H1 (cell line): ENCODE data around the gene ESD. TPM values are rescaled to one million over a fixed set of nuclear protein-coding genes. Genes with fewer than 3 reads are reported as not detected.

Source experiments
- ASH2L ChIP-seq: fragments of 200-600, 300-600 bp; sonication (generic); IDR thresholded peaks from one replicate; pipeline ENCODE4 v1.7.1; 2017; ENCODE audit warnings: low read length
- CHD7 ChIP-seq: fragments of 300-600 bp; sonication (generic); IDR thresholded peaks from 2 replicates; pipeline ENCODE4 v1.7.1; 2012; ENCODE audit warnings: low read length, moderate library complexity, mild to moderate bottlenecking, inconsistent platforms; ENCODE audit not compliant: insufficient replicate concordance
- FOSL1 ChIP-seq: IDR thresholded peaks from 2 replicates; pipeline ENCODE4 v1.6.1; 2011; ENCODE audit warnings: mild to moderate bottlenecking, low read depth, low read length, moderate library complexity; ENCODE audit not compliant: insufficient read depth
- TBP ChIP-seq: IDR thresholded peaks from 2 replicates; pipeline ENCODE4 v1.6.1; 2011; ENCODE audit warnings: low read depth, low read length, improper control_type of control experiment
- polyA plus RNA-seq, 7 experiments: library from polyadenylated mRNA; depleted of rRNA in 3 of 7; stranded (reverse) in 5 of 7; unstranded in 2 of 7; fragments of >200 nt in 5 of 7; fragments of 200-250 nt in 2 of 7; gene quantifications; 1 replicate in 5 of 7; 2 replicates in 1 of 7; 4 replicates in 1 of 7; pipeline versions ENCODE4 v1.2.1 to v1.2.3, GENCODE V29; 2011 to 2013; ENCODE audit warnings: missing spikeins in 2 of 7, mixed read lengths in 2 of 7
- total RNA-seq: library from RNA; stranded (reverse); fragmentation: NEBNext Ultra II Directional; extraction: Animal tissue kit (Norgen Biotek cat#: 25700); gene quantifications from 2 replicates; pipeline ENCODE4 v1.2.1, GENCODE V29; 2021
- TF ChIP-seq, protein P1 (sequence below), 3 experiments: IDR thresholded peaks; 1 replicate in 2 of 3; 2 replicates in 1 of 3; pipeline versions ENCODE4 v1.5.1 to v1.6.1; 2011; ENCODE audit warnings: low read length in 3 of 3, mild to moderate bottlenecking in 3 of 3, inconsistent platforms in 2 of 3, low read depth in 1 of 3, moderate library complexity in 1 of 3; ENCODE audit not compliant: insufficient read depth in 1 of 3; ENCODE audit errors: control extremely low read depth in 1 of 3

ESD gene
- total and polyA plus RNA-seq, 2 of the 8 experiments (the other 6 are each of a cell fraction or from before 2014, with no cell fraction given), result 40.3 to 55.8 TPM

DNA sequence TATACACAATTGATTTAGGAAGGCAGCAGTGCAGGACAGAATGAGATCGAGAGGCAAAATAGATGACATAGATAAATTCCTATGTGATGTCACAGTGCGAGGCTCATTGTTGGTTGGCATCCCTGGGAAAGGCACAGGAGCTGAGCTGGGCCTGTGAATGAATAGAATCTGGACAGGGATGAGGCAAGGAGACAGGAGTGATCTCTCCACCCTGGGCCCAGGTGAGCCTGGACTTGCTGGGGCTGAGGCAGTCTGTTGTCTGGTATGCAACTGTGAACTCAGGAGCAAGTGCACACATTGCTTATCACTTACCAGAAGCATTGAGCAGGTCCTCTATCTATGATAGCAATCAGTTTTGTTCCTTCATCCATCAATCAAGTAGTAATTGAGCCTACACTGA, 48.2 kb upstream of the ESD start (continued):
- TF ChIP-seq CHD7 (no peak), FOSL1 (no peak), TBP (no peak), ASH2L (no peak)
- TF ChIP-seq, protein P1, sequence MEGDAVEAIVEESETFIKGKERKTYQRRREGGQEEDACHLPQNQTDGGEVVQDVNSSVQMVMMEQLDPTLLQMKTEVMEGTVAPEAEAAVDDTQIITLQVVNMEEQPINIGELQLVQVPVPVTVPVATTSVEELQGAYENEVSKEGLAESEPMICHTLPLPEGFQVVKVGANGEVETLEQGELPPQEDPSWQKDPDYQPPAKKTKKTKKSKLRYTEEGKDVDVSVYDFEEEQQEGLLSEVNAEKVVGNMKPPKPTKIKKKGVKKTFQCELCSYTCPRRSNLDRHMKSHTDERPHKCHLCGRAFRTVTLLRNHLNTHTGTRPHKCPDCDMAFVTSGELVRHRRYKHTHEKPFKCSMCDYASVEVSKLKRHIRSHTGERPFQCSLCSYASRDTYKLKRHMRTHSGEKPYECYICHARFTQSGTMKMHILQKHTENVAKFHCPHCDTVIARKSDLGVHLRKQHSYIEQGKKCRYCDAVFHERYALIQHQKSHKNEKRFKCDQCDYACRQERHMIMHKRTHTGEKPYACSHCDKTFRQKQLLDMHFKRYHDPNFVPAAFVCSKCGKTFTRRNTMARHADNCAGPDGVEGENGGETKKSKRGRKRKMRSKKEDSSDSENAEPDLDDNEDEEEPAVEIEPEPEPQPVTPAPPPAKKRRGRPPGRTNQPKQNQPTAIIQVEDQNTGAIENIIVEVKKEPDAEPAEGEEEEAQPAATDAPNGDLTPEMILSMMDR (IDR thresholded peaks at IDR 0.05; ENCODE audit: control extremely low read depth in 1 of 3, insufficient read depth in 1 of 3, low read depth in 1 of 3, low read length in 3 of 3), result no peak
